Dendritic cell treated with granulocyte-macrophage colony-stimulating factor and Interleukin-4, amounts not matched to agents 40 ng/mL and 50 ng/mL, for 4 days (primary cell): ENCODE measurements around the gene SIAE.

Experiments
- H3K27ac Mint-ChIP-seq: one replicate; pipeline ENCODE4 v1.8.0; 2022; ENCODE audit warnings: mild to moderate bottlenecking, mixed read lengths
- H3K27me3 Mint-ChIP-seq: one replicate; pipeline ENCODE4 v1.8.0; 2022; ENCODE audit warnings: mild to moderate bottlenecking, mixed read lengths
- H3K36me3 Mint-ChIP-seq: one replicate; pipeline ENCODE4 v1.8.0; 2022; ENCODE audit warnings: low read depth, mixed read lengths
- H3K4me1 Mint-ChIP-seq: one replicate; pipeline ENCODE4 v1.8.0; 2022; ENCODE audit warnings: low read depth, mixed read lengths
- H3K4me3 Mint-ChIP-seq: one replicate; pipeline ENCODE4 v1.8.0; 2022; ENCODE audit warnings: mild to moderate bottlenecking, moderate library complexity, mixed read lengths
- H3K9me3 Mint-ChIP-seq: one replicate; pipeline ENCODE4 v1.8.0; 2022; ENCODE audit warnings: mixed read lengths
- intact Hi-C: fragments of 100-400 bp; cut with micrococcal nuclease; formaldehyde crosslinking; loops from one replicate; pipeline ENCODE4 v1.15.0; 2022

The SIAE gene

DNA sequence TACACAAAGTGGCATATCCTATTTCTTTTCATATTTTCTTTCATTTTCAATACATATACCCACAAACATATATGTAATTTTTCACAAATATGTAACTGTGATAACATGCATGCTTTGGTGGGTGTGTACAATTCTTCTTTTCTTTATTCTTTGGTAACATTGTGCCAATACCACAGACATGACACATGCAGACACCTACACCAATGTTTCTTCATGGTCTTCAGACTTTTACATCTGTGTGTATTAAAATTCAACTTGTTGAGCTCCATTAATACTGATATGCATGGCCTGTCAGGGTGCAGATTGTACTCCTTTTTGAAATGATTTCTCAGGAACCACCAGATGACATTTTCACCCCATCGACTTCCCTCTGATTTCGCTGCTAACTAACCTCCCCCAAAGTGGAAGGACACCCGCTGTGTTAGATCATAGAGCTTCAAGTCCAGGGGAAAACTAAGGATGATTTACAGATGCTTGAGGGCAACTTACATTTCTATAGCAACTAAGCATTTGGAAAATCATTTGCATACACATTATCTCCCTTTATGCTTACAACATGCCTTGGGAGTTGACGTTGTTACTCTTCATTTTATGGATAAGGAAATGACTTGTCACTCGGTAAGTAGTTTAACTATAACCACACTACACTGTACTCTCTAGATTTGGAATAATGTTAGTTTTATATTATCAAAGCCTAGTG is 72.8 kb downstream of the SIAE start:
- no peaks in the 10 kb centered on the region for H3K36me3 Mint-ChIP-seq
- H3K9me3 Mint-ChIP-seq, result no peaks in the 10 kb centered on the region
- peaks cover 7% of the 10 kb centered on the region for H3K4me1 Mint-ChIP-seq
- intact Hi-C loops, result no loop called here
- H3K27ac Mint-ChIP-seq, result no peak overlapping the region
- H3K27me3 Mint-ChIP-seq, result peaks cover 12% of the 10 kb centered on the region
- no peak overlapping the region for H3K4me3 Mint-ChIP-seq

DNA sequence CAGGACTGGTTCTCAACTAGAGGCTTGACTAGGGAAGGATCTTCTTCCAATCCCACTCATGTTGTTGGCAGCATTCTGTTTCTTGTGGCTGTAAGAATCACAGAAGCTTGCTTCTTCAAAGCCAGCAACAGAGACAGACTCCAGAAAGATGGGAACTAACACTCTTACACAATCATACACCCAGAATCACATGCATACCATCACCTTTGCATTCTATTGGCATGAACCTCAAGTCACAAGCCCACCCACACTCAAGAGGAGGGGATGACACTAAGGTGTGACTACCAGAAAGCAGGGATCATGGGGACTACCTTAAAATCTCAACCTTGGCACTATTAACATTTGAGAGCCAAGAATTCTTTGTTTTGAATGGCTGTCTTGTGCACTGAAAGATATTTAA is 75.9 kb downstream of the SIAE start:
- Mint-ChIP-seq H3K36me3 (no peaks in the 10 kb centered on the region), H3K27ac (no peak overlapping the region), H3K4me3 (no peak overlapping the region), H3K9me3 (no peaks in the 10 kb centered on the region), H3K27me3 (peaks cover 14% of the 10 kb centered on the region), H3K4me1 (no peaks in the 10 kb centered on the region)
- intact Hi-C loops, result no loop called here

DNA sequence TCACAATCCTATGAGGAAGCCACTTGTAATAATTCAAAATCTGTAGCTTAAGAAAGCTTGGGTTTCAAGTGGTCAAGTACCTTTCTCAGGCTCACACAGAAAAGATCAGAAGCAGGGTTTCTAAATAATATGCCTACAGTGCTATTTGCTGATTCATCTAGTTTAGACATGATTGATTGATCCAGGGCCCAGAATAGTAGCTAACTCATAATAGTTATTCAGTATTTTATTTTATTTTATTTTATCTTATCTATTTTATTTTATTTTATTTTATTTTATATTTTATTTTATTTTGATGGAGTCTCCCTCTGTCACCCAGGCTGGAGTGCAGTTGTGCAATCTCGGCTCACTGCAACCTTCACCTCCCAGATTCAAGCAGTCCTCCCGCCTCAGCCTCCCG is 78.2 kb downstream of the SIAE start:
- H3K27me3 Mint-ChIP-seq, result peaks cover 14% of the 10 kb centered on the region
- no peaks in the 10 kb centered on the region for H3K9me3 Mint-ChIP-seq
- no peaks in the 10 kb centered on the region for H3K4me1 Mint-ChIP-seq
- intact Hi-C loops, result no loop called here
- H3K4me3 Mint-ChIP-seq, result no peak overlapping the region
- H3K36me3 Mint-ChIP-seq, result no peaks in the 10 kb centered on the region
- no peak overlapping the region for H3K27ac Mint-ChIP-seq

GRCh38 chr11:124592627-124593026 is 80.9 kb downstream of the SIAE start:
- no peaks in the 10 kb centered on the region for H3K4me1 Mint-ChIP-seq
- no peak overlapping the region for H3K4me3 Mint-ChIP-seq
- no peaks in the 10 kb centered on the region for H3K9me3 Mint-ChIP-seq
- peaks cover 15% of the 10 kb centered on the region for H3K27me3 Mint-ChIP-seq
- H3K27ac Mint-ChIP-seq, result no peak overlapping the region
- intact Hi-C loops, result no loop called here
- H3K36me3 Mint-ChIP-seq, result no peaks in the 10 kb centered on the region

GRCh38 chr11:124591430-124591829 is 82.1 kb downstream of the SIAE start:
- intact Hi-C loops, result no loop called here
- H3K4me1 Mint-ChIP-seq, result no peaks in the 10 kb centered on the region
- no peaks in the 10 kb centered on the region for H3K9me3 Mint-ChIP-seq
- H3K27ac Mint-ChIP-seq, result no peak overlapping the region
- H3K36me3 Mint-ChIP-seq, result no peaks in the 10 kb centered on the region
- H3K4me3 Mint-ChIP-seq, result no peak overlapping the region
- peaks cover 16% of the 10 kb centered on the region for H3K27me3 Mint-ChIP-seq

GRCh38 chr11:124586238-124586860 is 87.2 kb downstream of the SIAE start:
- peaks cover 13% of the 10 kb centered on the region for H3K27me3 Mint-ChIP-seq
- H3K4me3 Mint-ChIP-seq, result no peak overlapping the region
- H3K36me3 Mint-ChIP-seq, result no peaks in the 10 kb centered on the region
- no peak overlapping the region for H3K27ac Mint-ChIP-seq
- intact Hi-C loops, result loop anchor here (1.0 kb wide), 3 partner anchors 171 to 515 kb away; no protein-coding TSS in a partner anchor
- H3K4me1 Mint-ChIP-seq, result no peaks in the 10 kb centered on the region
- H3K9me3 Mint-ChIP-seq, result no peaks in the 10 kb centered on the region

DNA sequence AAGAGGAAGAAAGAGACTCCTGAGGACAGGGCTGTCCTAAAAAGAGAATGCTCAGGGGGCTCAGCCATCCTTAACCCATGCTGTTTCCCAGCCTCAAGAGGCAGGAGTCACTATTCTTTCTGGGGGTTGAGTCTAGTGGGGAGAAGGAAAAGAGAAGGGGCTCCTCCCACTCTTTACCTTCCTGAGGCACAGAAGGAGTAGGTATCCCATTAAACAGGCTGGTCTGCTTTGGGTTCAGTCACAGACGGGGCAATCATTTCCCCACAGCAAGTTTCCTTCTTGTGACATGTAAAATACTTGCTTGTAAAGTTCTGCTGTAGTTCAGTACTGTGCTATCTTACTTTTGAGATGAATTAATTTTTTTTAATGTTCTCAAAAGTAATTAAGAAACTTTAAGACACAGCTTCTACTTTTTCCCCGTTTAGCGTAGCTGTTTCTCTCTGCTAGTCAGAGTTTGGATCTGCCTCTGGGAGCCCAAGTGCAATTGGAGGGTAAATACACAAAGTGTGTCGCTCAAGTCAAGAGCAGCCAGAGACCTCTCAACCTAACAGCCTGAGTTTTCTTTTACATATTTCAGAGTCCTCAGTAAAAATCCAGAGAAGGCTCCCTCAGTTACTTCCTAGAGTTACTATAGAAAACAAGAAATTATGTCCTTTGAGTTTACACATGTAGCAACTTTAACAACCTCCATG is 88.7 kb downstream of the SIAE start:
- Mint-ChIP-seq H3K36me3 (no peaks in the 10 kb centered on the region), H3K27ac (no peak overlapping the region), H3K9me3 (no peaks in the 10 kb centered on the region), H3K4me1 (no peaks in the 10 kb centered on the region), H3K27me3 (peaks cover 9% of the 10 kb centered on the region), H3K4me3 (no peak overlapping the region)
- intact Hi-C loops, result no loop called here

DNA sequence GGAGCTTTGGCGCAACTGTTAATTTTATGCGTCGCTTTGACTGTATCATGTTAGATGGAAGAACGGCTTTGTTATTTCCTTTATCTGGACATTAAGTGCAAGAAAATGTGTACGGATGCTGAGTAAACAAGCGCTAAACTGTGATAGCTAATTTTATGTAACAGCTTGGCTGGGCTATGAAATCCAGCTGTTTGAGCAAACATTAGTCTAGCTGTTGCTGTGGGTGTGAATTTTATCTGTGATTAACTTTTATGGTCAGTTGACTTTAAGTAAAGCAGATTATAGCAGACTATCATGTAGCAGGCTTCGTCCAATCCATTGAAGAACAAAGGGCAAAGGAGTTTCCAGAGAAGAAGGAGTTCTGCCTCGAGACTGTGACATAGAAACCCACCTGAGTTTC is 89.8 kb downstream of the SIAE start:
- intact Hi-C loops, result no loop called here
- Mint-ChIP-seq H3K4me3 (no peak overlapping the region), H3K27ac (no peak overlapping the region), H3K4me1 (no peaks in the 10 kb centered on the region), H3K36me3 (no peaks in the 10 kb centered on the region), H3K9me3 (no peaks in the 10 kb centered on the region), H3K27me3 (peaks cover 7% of the 10 kb centered on the region)
